PC-3 (cell line): ENCODE data around the gene DDX17. TPM values are rescaled to one million over a fixed set of nuclear protein-coding genes. Genes with fewer than 3 reads are reported as not detected.

Experiments
- ATAC-seq: fragments of 200-7000 bp; cut with Tn5 transposase; 2 replicates; pipeline ENCODE4 v1.9.1; 2020; ENCODE audit warnings: mild to moderate bottlenecking, moderate library complexity
- BruUV-seq: library from RNA; stranded (reverse); fragments of 400-500 nt; replicated peaks from 2 replicates; lab custom pipeline; 2021; lab: Mats Ljungman, UMichigan
- CTCF ChIA-PET: fragments of 300-600 bp; sonication (Branson Sonifier 250); formaldehyde crosslinking; loops from one replicate; lab custom pipeline; 2022; ENCODE audit warnings: antibody characterized with exemption; lab: Charles Lee
- POLR2A ChIA-PET: fragments of 300-600 bp; sonication (Branson Sonifier 250); formaldehyde crosslinking; loops from one replicate; lab custom pipeline; 2022; ENCODE audit warnings: antibody characterized with exemption; ENCODE audit not compliant: unreplicated experiment; lab: Charles Lee
- DNase-seq: peaks from one replicate; pipeline ENCODE4 v3.0.0-alpha.2; 2015
- H2AFZ ChIP-seq: fragments of 300-600 bp; sonication (generic); 2 replicates; pipeline ENCODE4 v1.6.0; 2016; ENCODE audit warnings: antibody characterized with exemption, low read length
- H3F3A ChIP-seq: fragments of 300-600 bp; sonication (generic); one replicate; pipeline ENCODE4 v1.6.0; 2017; ENCODE audit warnings: antibody characterized with exemption, low read length, control low read depth, mild to moderate bottlenecking; ENCODE audit not compliant: unreplicated experiment
- H3K27ac ChIP-seq: fragments of 300-600 bp; sonication (generic); 2 replicates; pipeline ENCODE4 v1.5.1; 2016; ENCODE audit warnings: mild to moderate bottlenecking, low read length
- H3K27me3 ChIP-seq: fragments of 300-600 bp; sonication (generic); 2 replicates; pipeline ENCODE4 v1.6.1; 2016; ENCODE audit warnings: low read length, mixed read lengths
- H3K36me3 ChIP-seq: fragments of 300-600 bp; sonication (generic); 2 replicates; pipeline ENCODE4 v1.6.1; 2016; ENCODE audit warnings: low read depth, mixed run types, low read length, mixed read lengths
- H3K4me1 ChIP-seq: fragments of 300-600 bp; sonication (generic); 2 replicates; pipeline ENCODE4 v1.5.1; 2016; ENCODE audit warnings: low read length; ENCODE audit not compliant: insufficient read depth
- H3K4me2 ChIP-seq: fragments of 300-600 bp; sonication (generic); 2 replicates; pipeline ENCODE4 v1.6.0; 2016; ENCODE audit warnings: low read length
- H3K4me3 ChIP-seq: fragments of 300-600 bp; sonication (generic); 2 replicates; pipeline ENCODE4 v1.5.1; 2016; ENCODE audit warnings: mild to moderate bottlenecking, low read length, mixed read lengths
- H3K79me2 ChIP-seq: fragments of 300-600 bp; sonication (generic); 2 replicates; pipeline ENCODE4 v1.6.1; 2017; ENCODE audit warnings: low read length, mixed read lengths
- H3K9ac ChIP-seq: fragments of 300-600 bp; sonication (generic); 2 replicates; pipeline ENCODE4 v1.6.0; 2016; ENCODE audit warnings: mild to moderate bottlenecking, low read length
- H3K9me2 ChIP-seq: fragments of 300-600 bp; sonication (generic); replicated peaks from 2 replicates; pipeline ENCODE4 v1.6.1; 2016; ENCODE audit warnings: mixed run types, low read length, mixed read lengths
- H3K9me3 ChIP-seq: fragments of 300-600 bp; sonication (generic); 2 replicates; pipeline ENCODE4 v1.6.1; 2016; ENCODE audit warnings: low read length, mixed read lengths
- H4K20me1 ChIP-seq: fragments of 300-600 bp; sonication (generic); 2 replicates; pipeline ENCODE4 v1.6.1; 2016; ENCODE audit warnings: low read length, mixed read lengths
- EZH2 ChIP-seq: fragments of 300-600 bp; sonication (generic); IDR thresholded peaks from one replicate; pipeline ENCODE4 v1.6.1; 2017; ENCODE audit warnings: antibody characterized with exemption, mild to moderate bottlenecking, low read length; ENCODE audit not compliant: unreplicated experiment
- EZH2phosphoT487 ChIP-seq: fragments of 300-600 bp; sonication (generic); IDR thresholded peaks from 2 replicates; pipeline ENCODE4 v1.6.1; 2018; ENCODE audit warnings: mild to moderate bottlenecking, antibody characterized with exemption, low read length, borderline replicate concordance
- intact Hi-C: fragments of 100-400 bp; cut with micrococcal nuclease; formaldehyde crosslinking; loops from 2 replicates; pipeline ENCODE4 v1.9.0; 2023
- total RNA-seq: library from RNA; depleted of rRNA; stranded (reverse); fragments of >200 nt; gene quantifications from 2 replicates; pipeline ENCODE4 v1.2.3, GENCODE V29; 2014
- TF ChIP-seq, protein P1 (sequence below): fragments of 300-600 bp; sonication (generic); conservative IDR thresholded peaks from 2 replicates; pipeline ENCODE4 v1.5.1; 2017; ENCODE audit warnings: antibody characterized with exemption, low read depth, mild to moderate bottlenecking, low read length

Gene DDX17
- total RNA-seq, 1 experiment from 2014 or later, result 333 TPM

DNA sequence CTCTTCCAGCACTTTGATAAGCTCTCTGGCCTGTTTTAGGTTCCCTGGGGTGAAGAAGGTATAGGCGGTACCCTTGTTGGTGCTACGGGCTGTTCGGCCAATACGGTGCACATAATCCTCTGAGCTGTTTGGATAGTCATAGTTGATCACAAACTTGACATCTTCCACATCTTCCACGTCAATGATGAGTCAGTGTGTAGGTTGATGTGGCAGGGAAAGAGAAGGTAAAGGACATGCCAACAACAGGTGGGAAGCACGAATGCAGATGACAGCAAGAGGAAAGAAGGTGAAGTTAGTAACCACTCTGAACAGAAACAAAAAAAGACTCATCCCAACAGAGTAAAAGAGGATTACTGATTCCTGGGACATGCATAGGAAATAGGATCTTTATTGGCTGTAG is 18.2 kb downstream of the DDX17 start:
- H3K27me3 ChIP-seq, result no peaks in the 10 kb centered on the region
- ATAC-seq (no peak), DNase-seq (no peak)
- H3F3A ChIP-seq, result peaks cover 10% of the 10 kb centered on the region
- CTCF ChIA-PET, result no interaction called here
- peaks cover 6% of the 10 kb centered on the region; the same call in 1 of the 2 replicates for H4K20me1 ChIP-seq
- no peaks in the 10 kb centered on the region for H3K9me2 ChIP-seq
- intact Hi-C loops, result no loop called here
- no peaks in the 10 kb centered on the region for H3K79me2 ChIP-seq
- no peaks in the 10 kb centered on the region for H3K9me3 ChIP-seq
- TF ChIP-seq, protein P1, sequence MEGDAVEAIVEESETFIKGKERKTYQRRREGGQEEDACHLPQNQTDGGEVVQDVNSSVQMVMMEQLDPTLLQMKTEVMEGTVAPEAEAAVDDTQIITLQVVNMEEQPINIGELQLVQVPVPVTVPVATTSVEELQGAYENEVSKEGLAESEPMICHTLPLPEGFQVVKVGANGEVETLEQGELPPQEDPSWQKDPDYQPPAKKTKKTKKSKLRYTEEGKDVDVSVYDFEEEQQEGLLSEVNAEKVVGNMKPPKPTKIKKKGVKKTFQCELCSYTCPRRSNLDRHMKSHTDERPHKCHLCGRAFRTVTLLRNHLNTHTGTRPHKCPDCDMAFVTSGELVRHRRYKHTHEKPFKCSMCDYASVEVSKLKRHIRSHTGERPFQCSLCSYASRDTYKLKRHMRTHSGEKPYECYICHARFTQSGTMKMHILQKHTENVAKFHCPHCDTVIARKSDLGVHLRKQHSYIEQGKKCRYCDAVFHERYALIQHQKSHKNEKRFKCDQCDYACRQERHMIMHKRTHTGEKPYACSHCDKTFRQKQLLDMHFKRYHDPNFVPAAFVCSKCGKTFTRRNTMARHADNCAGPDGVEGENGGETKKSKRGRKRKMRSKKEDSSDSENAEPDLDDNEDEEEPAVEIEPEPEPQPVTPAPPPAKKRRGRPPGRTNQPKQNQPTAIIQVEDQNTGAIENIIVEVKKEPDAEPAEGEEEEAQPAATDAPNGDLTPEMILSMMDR, result no peak
- TF ChIP-seq EZH2, result no peak
- no peak for TF ChIP-seq EZH2phosphoT487
- H3K27ac ChIP-seq, result no peak overlapping the region
- no peaks in the 10 kb centered on the region for H3K4me1 ChIP-seq
- POLR2A ChIA-PET, result no interaction called here
- no peak overlapping the region for H3K4me2 ChIP-seq
- no TSS peak for BruUV-seq
- peaks cover 85% of the 10 kb centered on the region for H3K36me3 ChIP-seq
- H3K9ac ChIP-seq, result no peak overlapping the region
- no peak overlapping the region for H2AFZ ChIP-seq
- H3K4me3 ChIP-seq, result no peak overlapping the region

DNA sequence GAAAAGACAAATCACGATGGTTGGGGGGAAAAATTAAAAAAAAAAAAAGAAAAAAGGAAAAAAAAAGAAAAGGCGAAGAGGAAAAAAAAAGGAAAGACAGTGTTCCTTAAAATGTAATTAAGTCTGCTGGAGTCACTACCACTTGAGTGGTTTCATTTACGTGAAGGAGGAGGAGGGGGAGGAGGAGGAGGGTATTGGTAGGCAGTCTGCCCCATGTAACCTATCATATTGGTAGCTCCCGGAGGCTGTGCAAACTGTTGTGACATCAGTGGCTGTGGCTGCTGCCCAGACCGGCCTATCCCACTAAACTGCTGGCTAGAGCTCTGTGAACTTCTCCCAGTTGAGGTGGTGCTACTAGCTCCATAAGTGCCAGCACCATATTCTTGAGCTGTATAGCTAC is 20.3 kb downstream of the DDX17 start:
- peaks cover 86% of the 10 kb centered on the region for H3K36me3 ChIP-seq
- H2AFZ ChIP-seq, result no peak overlapping the region
- intact Hi-C loops, result no loop called here
- ChIA-PET POLR2A (no interaction called here), CTCF (no interaction called here)
- H3K4me2 ChIP-seq, result no peak overlapping the region
- no peak overlapping the region for H3K9ac ChIP-seq
- no peaks in the 10 kb centered on the region for H3K4me1 ChIP-seq
- no peaks in the 10 kb centered on the region for H3K9me3 ChIP-seq
- H3K4me3 ChIP-seq, result no peak overlapping the region
- peaks cover 10% of the 10 kb centered on the region for H3F3A ChIP-seq
- DNase-seq (no peak), ATAC-seq (no peak)
- no TSS peak for BruUV-seq
- H4K20me1 ChIP-seq, result peaks cover 6% of the 10 kb centered on the region; the same call in 1 of the 2 replicates
- no peaks in the 10 kb centered on the region for H3K79me2 ChIP-seq
- no peak overlapping the region for H3K27ac ChIP-seq
- no peak for TF ChIP-seq EZH2
- TF ChIP-seq, protein P1, result no peak
- TF ChIP-seq EZH2phosphoT487, result no peak
- no peaks in the 10 kb centered on the region for H3K9me2 ChIP-seq
- no peaks in the 10 kb centered on the region for H3K27me3 ChIP-seq

DNA sequence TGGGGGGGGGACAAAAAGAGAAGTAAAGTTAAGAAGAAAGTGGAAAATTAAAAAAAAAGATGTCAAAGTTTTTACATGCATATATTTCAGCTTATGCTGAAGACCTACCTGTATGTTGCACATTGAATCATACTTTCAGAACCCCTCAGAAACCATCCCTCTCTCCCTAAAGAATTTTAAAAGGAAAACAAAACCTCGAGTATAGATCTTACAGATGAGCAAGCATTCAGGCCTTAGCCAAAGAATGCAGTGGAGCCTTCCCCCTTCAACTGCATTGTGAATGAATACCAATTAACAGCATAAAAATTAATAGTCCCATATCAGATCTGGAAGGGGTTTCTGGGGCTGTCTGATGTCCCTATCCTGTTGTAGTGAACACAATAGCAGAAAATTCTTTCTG is 21.9 kb downstream of the DDX17 start:
- Histone ChIP-seq H3F3A (peaks cover 10% of the 10 kb centered on the region), H3K36me3 (peaks cover 70% of the 10 kb centered on the region), H3K27ac (no peak overlapping the region), H3K27me3 (no peaks in the 10 kb centered on the region), H2AFZ (no peak overlapping the region), H3K9me2 (no peaks in the 10 kb centered on the region), H3K79me2 (no peaks in the 10 kb centered on the region), H3K4me3 (no peak overlapping the region), H3K4me2 (no peak overlapping the region), H3K4me1 (no peaks in the 10 kb centered on the region), H3K9ac (no peak overlapping the region), H4K20me1 (peaks cover 6% of the 10 kb centered on the region; the same call in 1 of the 2 replicates), H3K9me3 (no peaks in the 10 kb centered on the region)
- POLR2A ChIA-PET, result interaction anchor here (0.6 kb wide), 1 partner anchor 476 kb away, joined by 5 read pairs; no protein-coding TSS in a partner anchor
- DNase-seq (no peak), ATAC-seq (no peak)
- CTCF ChIA-PET, result no interaction called here
- no peak for TF ChIP-seq EZH2phosphoT487
- no TSS peak for BruUV-seq
- intact Hi-C loops, result no loop called here
